BLaER1 (cell line): Measurements from ENCODE around the gene CAPZA2.
"Not testable (repeated sequence)": the region's sequence is repeated elsewhere in the genome, so short reads cannot be mapped to it uniquely, and the experiment has no call there.

Experiments
- H3K27ac ChIP-seq: shearing (Covaris generic); formaldehyde crosslinking; 2 replicates; pipeline ENCODE4 v1.8.1; 2022
- H3K27me3 ChIP-seq: shearing (Covaris generic); formaldehyde crosslinking; 2 replicates; pipeline ENCODE4 v1.8.1; 2022
- H3K36me3 ChIP-seq: shearing (Covaris generic); formaldehyde crosslinking; 2 replicates; pipeline ENCODE4 v1.8.1; 2022
- H3K4me1 ChIP-seq: shearing (Covaris generic); formaldehyde crosslinking; 2 replicates; pipeline ENCODE4 v1.8.1; 2022
- H3K4me2 ChIP-seq: shearing (Covaris generic); formaldehyde crosslinking; 2 replicates; pipeline ENCODE4 v1.8.1; 2022
- H3K4me3 ChIP-seq: shearing (Covaris generic); formaldehyde crosslinking; 2 replicates; pipeline ENCODE4 v1.8.1; 2022
- H3K9ac ChIP-seq: shearing (Covaris generic); formaldehyde crosslinking; 2 replicates; pipeline ENCODE4 v1.8.1; 2022
- H3K9me3 ChIP-seq: shearing (Covaris generic); formaldehyde crosslinking; 2 replicates; pipeline ENCODE4 v1.8.1; 2022
- H4K20me1 ChIP-seq: shearing (Covaris generic); formaldehyde crosslinking; 2 replicates; pipeline ENCODE4 v1.8.1; 2022
- Cebpa-rat ChIP-seq: shearing (Covaris generic); IDR thresholded peaks from 2 replicates; pipeline ENCODE4 v1.8.1; 2022

Gene CAPZA2

GRCh38 chr7:116862234-116862950 lies at the start of gene CAPZA2:
Gene CAPZA2 (plus strand): TSS chr7:116862587. CDS start chr7:116862612, 25 bp downstream.
- Histone ChIP-seq H3K4me2 (peak within 1 kb of the TSS; percentile 95), H3K27ac (peak within 1 kb of the TSS; percentile 94), H3K4me1 (peaks cover 16% of the 10 kb centered on the region), H4K20me1 (peaks cover 44% of the 10 kb centered on the region), H3K27me3 (no peaks in the 10 kb centered on the region), H3K36me3 (peaks cover 11% of the 10 kb centered on the region; the same call in 1 of the 2 replicates), H3K9ac (peak within 1 kb of the TSS; percentile 96), H3K9me3 (peaks cover 4% of the 10 kb centered on the region; the same call in 1 of the 2 replicates), H3K4me3 (peak within 1 kb of the TSS; percentile 91)
- no peak for TF ChIP-seq Cebpa-rat

DNA sequence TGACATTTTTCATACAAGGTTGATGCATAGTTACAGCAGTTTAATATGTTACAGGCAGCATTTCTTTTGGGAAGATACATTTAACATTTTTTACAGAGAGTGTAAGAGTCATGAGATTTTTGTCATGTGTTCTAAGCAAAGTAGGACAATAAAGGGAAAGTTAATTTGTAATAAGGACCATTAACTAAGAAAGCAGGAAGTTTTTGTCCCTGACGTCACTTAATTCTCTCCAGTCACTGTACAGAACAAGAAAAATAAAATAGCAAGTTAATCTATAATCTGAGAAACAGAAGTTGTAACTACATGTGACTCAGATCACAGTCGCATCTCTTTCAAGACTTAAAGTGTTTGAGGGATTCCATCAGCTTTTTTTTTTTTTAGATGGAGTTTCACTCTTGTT lies 49.5 kb upstream of the CAPZA2 start:
- no peak overlapping the region for H3K4me3 ChIP-seq
- H3K9me3 ChIP-seq, result no peaks in the 10 kb centered on the region
- no peaks in the 10 kb centered on the region for H3K4me1 ChIP-seq
- H3K4me2 ChIP-seq, result no peak overlapping the region
- H4K20me1 ChIP-seq, result no peaks in the 10 kb centered on the region
- H3K36me3 ChIP-seq, result no peaks in the 10 kb centered on the region
- H3K27me3 ChIP-seq, result no peaks in the 10 kb centered on the region
- no peak for TF ChIP-seq Cebpa-rat
- no peak overlapping the region for H3K9ac ChIP-seq
- no peak overlapping the region for H3K27ac ChIP-seq

DNA sequence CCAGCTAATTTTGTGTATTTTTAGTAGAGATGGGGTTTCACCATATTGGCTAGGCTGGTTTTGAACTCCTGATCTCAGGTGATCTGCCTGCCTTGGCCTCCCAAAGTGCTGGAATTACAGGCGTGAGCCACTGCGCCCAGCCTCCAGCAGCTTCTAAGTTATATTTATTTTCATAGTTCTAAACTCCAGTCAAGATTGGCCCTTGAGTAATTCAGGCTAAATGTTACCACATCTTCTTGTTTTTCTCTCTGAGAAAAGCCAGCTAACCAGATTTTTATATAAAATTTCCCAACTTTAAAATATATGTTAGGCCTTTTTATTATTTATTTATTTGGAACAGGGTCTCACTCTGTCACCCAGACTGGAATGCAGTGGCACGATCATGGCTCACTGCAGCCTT lies 49.0 kb upstream of the CAPZA2 start:
- not testable (repeated sequence) for H3K27ac ChIP-seq, H3K27me3 ChIP-seq, H3K4me2 ChIP-seq

DNA sequence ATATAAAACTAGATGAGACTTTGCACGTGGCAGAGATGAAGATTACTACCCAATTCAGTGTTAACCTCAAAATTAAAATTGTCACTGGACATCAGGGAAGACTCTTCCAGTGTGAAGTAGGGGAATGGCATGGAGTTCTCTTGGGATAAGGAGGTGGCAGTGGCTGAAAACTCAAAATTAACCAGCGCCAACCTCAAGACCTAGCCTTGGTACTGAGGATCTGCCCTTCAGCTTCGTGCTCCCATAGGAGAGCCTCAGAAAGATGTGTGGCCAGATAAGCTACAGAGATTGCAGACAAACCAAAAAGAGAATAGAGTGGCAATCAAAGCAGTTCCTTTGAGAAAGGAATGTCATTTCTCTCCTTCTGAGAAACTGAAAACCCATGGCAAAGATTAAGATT lies 47.3 kb upstream of the CAPZA2 start:
- TF ChIP-seq Cebpa-rat, result no peak
- Histone ChIP-seq H3K4me1 (no peaks in the 10 kb centered on the region), H3K9ac (no peak overlapping the region), H3K27ac (no peak overlapping the region), H3K9me3 (no peaks in the 10 kb centered on the region), H4K20me1 (no peaks in the 10 kb centered on the region), H3K4me3 (no peak overlapping the region), H3K4me2 (no peak overlapping the region), H3K27me3 (no peaks in the 10 kb centered on the region), H3K36me3 (no peaks in the 10 kb centered on the region)

More for the DNA sequence above, 49.0 kb upstream of the CAPZA2 start:
- H3K9me3 ChIP-seq, H4K20me1 ChIP-seq, H3K9ac ChIP-seq, H3K4me3 ChIP-seq, H3K36me3 ChIP-seq, H3K4me1 ChIP-seq: not testable (repeated sequence)

- H3K27ac ChIP-seq, result no peak overlapping the region
- no peaks in the 10 kb centered on the region for H3K27me3 ChIP-seq
- TF ChIP-seq Cebpa-rat, result no peak
- H3K9ac ChIP-seq, result no peak overlapping the region
- H3K4me1 ChIP-seq, result no peaks in the 10 kb centered on the region
- no peaks in the 10 kb centered on the region for H3K36me3 ChIP-seq
- H3K4me2 ChIP-seq, result no peak overlapping the region
- 0 out of 2 replicates have a peak, but pooled peaks cover 4% of the 10 kb centered on the region for H3K9me3 ChIP-seq
- H4K20me1 ChIP-seq, result no peaks in the 10 kb centered on the region
- H3K4me3 ChIP-seq, result no peak overlapping the region
These were observed 42.2 kb upstream of the CAPZA2 start for GRCh38 chr7:116820149-116820548.

- not testable (repeated sequence) for H3K27ac ChIP-seq, H3K4me3 ChIP-seq, H3K4me1 ChIP-seq, H3K36me3 ChIP-seq, H4K20me1 ChIP-seq, H3K9ac ChIP-seq, H3K27me3 ChIP-seq, H3K9me3 ChIP-seq, H3K4me2 ChIP-seq
These were observed 40.7 kb upstream of the CAPZA2 start for GRCh38 chr7:116821647-116822046.

DNA sequence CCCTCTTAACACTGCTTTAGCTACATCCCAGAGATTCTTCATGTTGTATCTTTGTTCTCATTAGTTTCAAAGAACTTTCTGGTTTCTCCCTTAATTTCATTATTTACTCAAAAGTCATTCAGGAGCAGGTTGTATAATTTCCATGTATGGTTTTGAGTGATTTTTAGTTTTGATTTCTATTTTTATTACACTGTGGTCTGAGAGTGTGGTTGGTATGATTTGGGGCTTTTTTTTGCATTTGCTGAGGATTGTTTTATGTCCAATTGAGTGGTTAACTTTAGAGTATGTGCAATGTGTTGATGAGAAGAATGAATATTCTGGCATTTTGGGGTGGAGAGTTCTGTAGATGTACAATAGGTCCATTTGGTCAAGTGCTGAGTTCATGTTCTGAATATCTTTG lies 37.9 kb upstream of the CAPZA2 start:
- no peak overlapping the region for H3K4me2 ChIP-seq
- H3K4me3 ChIP-seq, result no peak overlapping the region
- H3K27me3 ChIP-seq, result no peaks in the 10 kb centered on the region
- no peaks in the 10 kb centered on the region for H4K20me1 ChIP-seq
- H3K36me3 ChIP-seq, result no peaks in the 10 kb centered on the region
- no peak overlapping the region for H3K27ac ChIP-seq
- H3K4me1 ChIP-seq, result no peaks in the 10 kb centered on the region
- TF ChIP-seq Cebpa-rat, result no peak
- no peak overlapping the region for H3K9ac ChIP-seq
- H3K9me3 ChIP-seq, result 0 out of 2 replicates have a peak, but pooled peaks cover 7% of the 10 kb centered on the region

- Histone ChIP-seq H3K9me3 (0 out of 2 replicates have a peak, but pooled peaks cover 7% of the 10 kb centered on the region), H3K27me3 (no peaks in the 10 kb centered on the region), H4K20me1 (no peaks in the 10 kb centered on the region), H3K36me3 (no peaks in the 10 kb centered on the region), H3K9ac (no peak overlapping the region), H3K4me3 (no peak overlapping the region), H3K4me2 (no peak overlapping the region), H3K4me1 (no peaks in the 10 kb centered on the region), H3K27ac (no peak overlapping the region)
- no peak for TF ChIP-seq Cebpa-rat
These were observed 34.1 kb upstream of the CAPZA2 start for GRCh38 chr7:116828281-116828680.

- Histone ChIP-seq H4K20me1 (no peaks in the 10 kb centered on the region), H3K27ac (no peak overlapping the region), H3K4me1 (no peaks in the 10 kb centered on the region), H3K9me3 (0 out of 2 replicates have a peak, but pooled peaks cover 6% of the 10 kb centered on the region), H3K4me2 (no peak overlapping the region), H3K27me3 (no peaks in the 10 kb centered on the region), H3K9ac (no peak overlapping the region), H3K4me3 (no peak overlapping the region), H3K36me3 (no peaks in the 10 kb centered on the region)
- TF ChIP-seq Cebpa-rat, result no peak
These were observed 33.3 kb upstream of the CAPZA2 start for GRCh38 chr7:116829041-116829440.

- Histone ChIP-seq H3K27me3 (no peaks in the 10 kb centered on the region), H3K4me1 (no peaks in the 10 kb centered on the region), H3K9me3 (0 out of 2 replicates have a peak, but pooled peaks cover 3% of the 10 kb centered on the region), H3K4me3 (no peak overlapping the region), H3K9ac (no peak overlapping the region), H3K36me3 (no peaks in the 10 kb centered on the region), H3K27ac (no peak overlapping the region), H4K20me1 (no peaks in the 10 kb centered on the region), H3K4me2 (no peak overlapping the region)
- no peak for TF ChIP-seq Cebpa-rat
These were observed 32.9 kb upstream of the CAPZA2 start for GRCh38 chr7:116829493-116829892.

GRCh38 chr7:116832692-116833091 lies 29.7 kb upstream of the CAPZA2 start:
- no peak overlapping the region for H3K9ac ChIP-seq
- no peaks in the 10 kb centered on the region; the same call in 1 of the 2 replicates for H3K27me3 ChIP-seq
- H3K4me1 ChIP-seq, result no peaks in the 10 kb centered on the region
- H3K27ac ChIP-seq, result no peak overlapping the region
- no peak for TF ChIP-seq Cebpa-rat
- no peak overlapping the region for H3K4me2 ChIP-seq
- H4K20me1 ChIP-seq, result no peaks in the 10 kb centered on the region
- no peaks in the 10 kb centered on the region for H3K9me3 ChIP-seq
- no peaks in the 10 kb centered on the region for H3K36me3 ChIP-seq
- H3K4me3 ChIP-seq, result no peak overlapping the region
